Lung (tissue), 12 donors: ENCODE data around the gene LCN1. TPM values are rescaled to one million over a fixed set of nuclear protein-coding genes. Genes with fewer than 3 reads are reported as not detected.
"Not testable (repeated sequence)": the region's sequence is repeated elsewhere in the genome, so short reads cannot be mapped to it uniquely, and the experiment has no call there.

Source experiments
- ATAC-seq: fragments of 200-7000 bp; cut with Tn5 transposase; one replicate; pipeline ENCODE4 v1.9.1; 2020; ENCODE audit warnings: moderate number of reproducible peaks; ENCODE audit not compliant: insufficient read depth, low FRiP score
- DNase-seq, 3 donors: peaks; one replicate each; pipeline ENCODE4 v3.0.0-alpha.2; 2013 to 2017
- H3K27ac ChIP-seq, 2 donors: one replicate each; pipeline ENCODE4 v1.5.1; 2013; ENCODE audit warnings: mild to moderate bottlenecking in 2 of 2, moderate library complexity in 2 of 2, control low read depth in 1 of 2, inconsistent platforms in 1 of 2, low read depth in 1 of 2, low read length in 1 of 2
- H3K27me3 ChIP-seq, 3 donors: one replicate each; pipeline ENCODE4 v1.5.1; 2013; ENCODE audit warnings: low read length in 2 of 3; ENCODE audit not compliant: control insufficient read depth in 3 of 3, insufficient read depth in 3 of 3
- H3K36me3 ChIP-seq, 4 donors: one replicate each; pipeline ENCODE4 v1.5.1; 2013; ENCODE audit warnings: low read length in 4 of 4, mild to moderate bottlenecking in 1 of 4, moderate library complexity in 1 of 4; ENCODE audit not compliant: control insufficient read depth in 4 of 4, insufficient read depth in 4 of 4
- H3K4me1 ChIP-seq, 5 donors: one replicate each; pipeline ENCODE4 v1.5.1; 2013; ENCODE audit warnings: low read length in 5 of 5, mild to moderate bottlenecking in 2 of 5, moderate library complexity in 1 of 5; ENCODE audit not compliant: control insufficient read depth in 5 of 5, insufficient read depth in 5 of 5
- H3K4me3 ChIP-seq: one replicate; pipeline ENCODE4 v1.5.1; 2013; ENCODE audit warnings: mild to moderate bottlenecking, control low read depth, moderate library complexity
- H3K9ac ChIP-seq, 2 donors: one replicate each; pipeline ENCODE4 v1.5.1; 2013; ENCODE audit warnings: low read length in 2 of 2, control low read depth in 1 of 2; ENCODE audit not compliant: insufficient read depth in 1 of 2
- H3K9me3 ChIP-seq, 4 donors: one replicate each; pipeline ENCODE4 v1.5.1; 2013; ENCODE audit warnings: low read length in 3 of 4, mild to moderate bottlenecking in 1 of 4, moderate library complexity in 1 of 4; ENCODE audit not compliant: control insufficient read depth in 4 of 4, insufficient read depth in 3 of 4
- CTCF ChIP-seq: IDR thresholded peaks from 2 replicates; pipeline ENCODE4 v1.5.1; 2012; ENCODE audit warnings: mild to moderate bottlenecking; ENCODE audit errors: control extremely low read depth, extremely low read depth
- whole genome bisulfite sequencing, 2 donors: extraction: QIAGEN DNeasy Blood & Tissue Kit; methylation state at CpG; one replicate each; pipeline ENCODE4 v1.1.7; 2013; 5-methylcytosine and 5-hydroxymethylcytosine counted together
- polyA plus RNA-seq, 2 donors: library from polyadenylated mRNA; stranded (reverse); fragments of 200-250 nt; gene quantifications; one replicate each; pipeline ENCODE4 v1.2.1, GENCODE V29; 2013
- total RNA-seq, 2 donors: library from RNA; depleted of rRNA in 1 of 2; stranded (reverse); fragments of >200 nt in 1 of 2; gene quantifications; one replicate each; pipeline ENCODE4 v1.2.1, GENCODE V29; 2014 to 2021
- donor health status: control.
- donor health status: control.
- donor health status: Bipolar disorder and iron deficiency.
- donor health status: healthy.
- donor health status: DM: yes; HTN: yes; CAD: no.

LCN1 gene
- total and polyA plus RNA-seq, 4 donors: not detected

- peaks cover 0 to 2% (median 0%) of the 10 kb centered on the region in 3 donors for H3K27me3 ChIP-seq
- ATAC-seq: no peak
- no peak for TF ChIP-seq CTCF
These were observed 15.0 kb downstream of the LCN1 start for GRCh38 chr9:135536216-135536615.

DNA sequence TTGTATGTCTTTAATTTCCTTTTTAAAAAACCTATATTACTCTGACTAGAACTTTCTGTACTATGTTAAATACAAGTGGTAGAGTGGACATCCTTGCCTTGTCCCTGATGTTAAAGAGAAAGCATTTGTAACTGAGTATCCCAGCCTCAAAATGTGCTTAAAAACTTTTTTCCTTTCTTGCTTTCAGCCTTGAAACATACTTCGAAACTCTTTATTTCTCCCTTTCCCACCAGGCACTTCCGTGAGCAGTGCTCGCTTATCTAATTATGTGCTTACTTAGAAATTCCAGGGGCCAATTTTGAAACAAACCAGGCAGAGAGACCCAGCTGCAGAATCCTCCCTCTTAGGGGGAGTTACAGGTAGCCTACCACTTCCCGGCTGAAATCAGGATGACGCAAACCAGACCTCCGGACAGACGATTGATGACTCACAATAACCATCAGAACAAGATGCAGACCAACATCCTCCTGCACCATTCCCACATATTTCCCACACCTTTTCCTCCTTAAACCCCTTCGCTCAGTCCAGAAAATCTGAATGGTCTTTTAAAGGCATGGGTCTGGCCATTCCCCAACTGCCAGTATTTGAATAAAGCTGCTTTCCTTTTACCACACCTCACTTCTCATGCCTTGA, 22.1 kb downstream of the LCN1 start:
- H3K4me3 ChIP-seq, H3K4me1 ChIP-seq, H3K36me3 ChIP-seq, H3K27me3 ChIP-seq, H3K27ac ChIP-seq, H3K9ac ChIP-seq, ATAC-seq, H3K9me3 ChIP-seq: not testable (repeated sequence)
- WGBS, 2 donors: 45 to 49% methylated on average over 8 of the region's 8 CpGs
- DNase-seq: peak in 2 of 3 donors; percentile 22 to 45

More at GRCh38 chr9:135536216-135536615, 15.0 kb downstream of the LCN1 start:
- no peak overlapping the region for H3K4me3 ChIP-seq
- H3K36me3 ChIP-seq: no peaks in the 10 kb centered on the region
- 74 to 76% methylated on average over 8 of the region's 8 CpGs for WGBS, 2 donors
- DNase-seq: no peak
- no peaks in the 10 kb centered on the region for H3K4me1 ChIP-seq
- H3K27ac ChIP-seq: no peak overlapping the region
- H3K9ac ChIP-seq: no peak overlapping the region
- no peaks in the 10 kb centered on the region for H3K9me3 ChIP-seq

DNA sequence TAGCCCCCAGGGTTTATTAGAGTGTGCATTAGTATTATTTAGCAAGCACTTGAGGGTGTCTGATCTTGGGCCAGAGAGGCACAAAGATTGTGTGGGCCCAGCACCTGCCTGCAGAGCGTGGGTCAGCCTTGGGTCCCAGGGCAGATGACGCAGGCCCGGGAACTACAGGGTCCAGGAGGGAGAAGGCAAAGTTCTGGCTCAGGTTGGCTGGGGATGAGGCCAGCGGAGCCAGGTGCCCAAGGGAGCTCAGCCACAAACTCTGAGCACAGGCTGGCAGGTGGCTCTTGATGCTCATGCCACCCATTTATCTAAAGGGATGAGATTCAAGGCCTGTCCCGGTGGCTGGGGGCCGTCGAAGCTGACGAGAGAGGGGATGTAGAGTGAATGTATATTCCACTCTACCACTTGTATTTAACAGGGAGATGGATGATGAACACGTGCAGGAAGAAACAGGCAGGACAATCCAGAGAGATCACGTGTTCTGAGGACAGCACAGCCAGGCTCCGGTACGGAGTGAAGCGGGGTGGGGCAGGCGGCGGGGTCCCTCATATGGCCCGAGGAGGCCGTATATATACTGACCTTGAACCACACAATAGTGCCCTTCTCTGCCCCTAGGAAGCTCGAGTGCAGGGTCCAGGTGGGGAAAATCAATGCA, 23.9 kb downstream of the LCN1 start:
- no peak for TF ChIP-seq CTCF
- WGBS, 2 donors: 79 to 85% methylated on average over 17 to 18 of the region's 18 CpGs
- ATAC-seq (no peak), DNase-seq (no peak)
- Histone ChIP-seq H3K9me3 (no peaks in the 10 kb centered on the region), H3K4me3 (no peak overlapping the region), H3K9ac (no peak overlapping the region), H3K4me1 (peaks cover 0 to 8% (median 0%) of the 10 kb centered on the region in 5 donors), H3K27me3 (no peaks in the 10 kb centered on the region), H3K27ac (no peak overlapping the region), H3K36me3 (no peaks in the 10 kb centered on the region)

- H3K9me3 ChIP-seq, ATAC-seq, H3K9ac ChIP-seq, DNase-seq, H3K4me1 ChIP-seq, H3K27me3 ChIP-seq, H3K27ac ChIP-seq, H3K4me3 ChIP-seq, H3K36me3 ChIP-seq: not testable (repeated sequence)
- WGBS, 2 donors: 76 to 83% methylated on average over 12 to 15 of the region's 19 CpGs
These were observed 24.5 kb downstream of the LCN1 start, which contains the start of gene OBP2A for GRCh38 chr9:135545646-135546176. OBP2A (plus strand) TSS chr9:135546126; CDS start chr9:135546181, 55 bp downstream.

DNA sequence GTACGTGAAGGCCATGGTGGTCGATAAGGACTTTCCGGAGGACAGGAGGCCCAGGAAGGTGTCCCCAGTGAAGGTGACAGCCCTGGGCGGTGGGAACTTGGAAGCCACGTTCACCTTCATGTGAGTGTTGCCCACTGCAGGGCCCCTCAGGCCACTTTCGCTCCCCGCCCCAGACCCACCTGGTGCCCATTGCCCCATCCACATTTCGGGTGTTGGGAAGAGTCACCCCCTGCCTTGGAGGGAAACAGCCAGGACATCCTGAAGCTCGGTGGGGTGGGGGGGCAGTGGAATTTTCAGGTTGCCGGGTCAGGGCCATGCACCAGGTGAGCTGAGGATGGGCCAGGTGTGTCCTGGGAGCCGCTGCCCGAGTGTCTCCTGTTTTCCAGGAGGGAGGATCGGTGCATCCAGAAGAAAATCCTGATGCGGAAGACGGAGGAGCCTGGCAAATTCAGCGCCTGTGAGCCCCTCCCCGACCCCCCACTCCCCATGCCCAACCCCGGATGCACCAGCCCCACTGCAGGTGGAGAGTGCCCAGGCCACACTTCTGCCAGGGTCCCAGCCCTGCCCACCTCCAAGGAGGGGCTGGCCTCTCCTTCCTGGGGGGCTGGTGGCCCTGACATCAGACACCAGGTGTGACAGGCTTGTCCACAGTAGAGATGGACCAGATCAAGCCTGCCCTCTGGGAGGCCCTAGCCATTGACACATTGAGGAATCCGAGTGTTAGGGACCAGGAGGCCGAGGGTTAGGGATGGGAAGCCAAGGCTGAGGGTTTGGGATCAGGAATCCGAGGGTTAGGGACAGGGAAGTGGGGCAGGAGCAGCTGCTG, 25.8 kb downstream of the LCN1 start:
- not testable (repeated sequence) for H3K9ac ChIP-seq, DNase-seq, H3K4me1 ChIP-seq, H3K27me3 ChIP-seq, H3K36me3 ChIP-seq, H3K4me3 ChIP-seq, H3K27ac ChIP-seq, ATAC-seq, H3K9me3 ChIP-seq
- 85 to 87% methylated on average over 13 to 20 of the region's 21 CpGs for WGBS, 2 donors
